WTC11 (cell line): ENCODE measurements around the gene MYO7B. TPM values are rescaled to one million over a fixed set of nuclear protein-coding genes. Genes with fewer than 3 reads are reported as not detected.

Source experiments
- ATAC-seq: fragments of 200-7000 bp; cut with Tn5 transposase; 2 replicates; pipeline ENCODE4 v1.10.0; 2021; ENCODE audit warnings: mild to moderate bottlenecking, moderate library complexity
- CTCF ChIA-PET: fragments of 300-600 bp; sonication (Branson Sonifier 250); formaldehyde crosslinking; loops from one replicate; lab custom pipeline; 2021; ENCODE audit warnings: antibody characterized with exemption; lab: Charles Lee
- POLR2A ChIA-PET: fragments of 350-600 bp; sonication (Branson Sonifier 250); formaldehyde crosslinking; loops from one replicate; lab custom pipeline; 2021; ENCODE audit warnings: antibody characterized with exemption; lab: Charles Lee
- DNase-seq: peaks from one replicate; pipeline ENCODE4 v3.0.0; 2021; ENCODE audit warnings: low spot score
- H3K27ac Mint-ChIP-seq: 2 replicates; pipeline ENCODE4 v1.8.0; 2021; ENCODE audit warnings: mixed read lengths
- H3K27me3 Mint-ChIP-seq: 2 replicates; pipeline ENCODE4 v1.8.0; 2021; ENCODE audit warnings: low read depth, mild to moderate bottlenecking, moderate library complexity, mixed read lengths
- H3K36me3 Mint-ChIP-seq: 2 replicates; pipeline ENCODE4 v1.8.0; 2021; ENCODE audit warnings: mixed read lengths
- H3K4me1 Mint-ChIP-seq: 2 replicates; pipeline ENCODE4 v1.8.0; 2022; ENCODE audit warnings: mixed read lengths
- H3K4me3 Mint-ChIP-seq: 2 replicates; pipeline ENCODE4 v1.8.0; 2021; ENCODE audit warnings: mild to moderate bottlenecking, moderate library complexity, mixed read lengths
- H3K9me3 Mint-ChIP-seq: 2 replicates; pipeline ENCODE4 v1.8.0; 2021; ENCODE audit warnings: mixed read lengths
- ATF6 ChIP-seq: sonication (generic); formaldehyde crosslinking; IDR thresholded peaks from 2 replicates; pipeline ENCODE4 v1.8.1; 2023; ENCODE audit warnings: mild to moderate bottlenecking, missing genetic modification reagents
- CDX4 ChIP-seq: fragments of 250-450 bp; sonication (Bioruptor Pico); IDR thresholded peaks from 2 replicates; pipeline ENCODE4 v1.9.0; 2021; ENCODE audit warnings: moderate library complexity, mild to moderate bottlenecking, inconsistent platforms, borderline replicate concordance
- CREB1 ChIP-seq: sonication (generic); formaldehyde crosslinking; IDR thresholded peaks from 2 replicates; pipeline ENCODE4 v1.8.0; 2023; ENCODE audit warnings: mild to moderate bottlenecking, missing genetic modification reagents
- CTCF ChIP-seq: fragments of 200-600 bp; IDR thresholded peaks from 2 replicates; pipeline ENCODE4 v1.8.0; 2022; ENCODE audit warnings: antibody characterized with exemption
- EMX1 ChIP-seq: fragments of 250-450 bp; sonication (Bioruptor Pico); IDR thresholded peaks from 2 replicates; pipeline ENCODE4 v1.8.0; 2021; ENCODE audit warnings: mild to moderate bottlenecking
- ESRRA ChIP-seq: sonication (generic); formaldehyde crosslinking; IDR thresholded peaks from 2 replicates; pipeline ENCODE4 v1.8.1; 2022; ENCODE audit warnings: mild to moderate bottlenecking, missing genetic modification reagents, borderline replicate concordance
- FOXK1 ChIP-seq: sonication (generic); formaldehyde crosslinking; IDR thresholded peaks from 2 replicates; pipeline ENCODE4 v1.8.0; 2022; ENCODE audit warnings: mild to moderate bottlenecking, moderate library complexity, missing genetic modification reagents
- FOXP4 ChIP-seq: sonication (generic); formaldehyde crosslinking; IDR thresholded peaks from 2 replicates; pipeline ENCODE4 v1.8.0; 2022; ENCODE audit warnings: mild to moderate bottlenecking, missing genetic modification reagents
- GTF2I ChIP-seq: fragments of 250-450 bp; sonication (Bioruptor Pico); conservative IDR thresholded peaks from 2 replicates; pipeline ENCODE4 v1.4.0; 2021; ENCODE audit warnings: mild to moderate bottlenecking
- OVOL2 ChIP-seq: fragments of 250-450 bp; sonication (Bioruptor Pico); IDR thresholded peaks from 2 replicates; pipeline ENCODE4 v1.9.0; 2021; ENCODE audit warnings: mild to moderate bottlenecking, borderline replicate concordance
- SMAD4 ChIP-seq: sonication (generic); formaldehyde crosslinking; IDR thresholded peaks from 2 replicates; pipeline ENCODE4 v1.8.0; 2022; ENCODE audit warnings: mild to moderate bottlenecking, missing genetic modification reagents
- STAT6 ChIP-seq: sonication (generic); formaldehyde crosslinking; conservative IDR thresholded peaks from 2 replicates; pipeline ENCODE4 v1.8.1; 2023; ENCODE audit warnings: mild to moderate bottlenecking, low read depth, missing genetic modification reagents, moderate library complexity
- USF2 ChIP-seq: sonication (generic); formaldehyde crosslinking; IDR thresholded peaks from 2 replicates; pipeline ENCODE4 v1.8.1; 2023; ENCODE audit warnings: mild to moderate bottlenecking, missing genetic modification reagents, moderate library complexity
- ZBTB43 ChIP-seq: sonication (generic); formaldehyde crosslinking; IDR thresholded peaks from 2 replicates; pipeline ENCODE4 v1.8.1; 2023; ENCODE audit warnings: mild to moderate bottlenecking, missing genetic modification reagents
- ZMAT4 ChIP-seq: fragments of 250-450 bp; sonication (Bioruptor Pico); IDR thresholded peaks from 2 replicates; pipeline ENCODE4 v1.9.0; 2021; ENCODE audit warnings: mild to moderate bottlenecking
- ZNF121 ChIP-seq: sonication (generic); formaldehyde crosslinking; IDR thresholded peaks from 2 replicates; pipeline ENCODE4 v1.8.0; 2023; ENCODE audit warnings: missing genetic modification reagents
- ZNF138 ChIP-seq: sonication (generic); formaldehyde crosslinking; conservative IDR thresholded peaks from 2 replicates; pipeline ENCODE4 v1.8.1; 2022; ENCODE audit warnings: mild to moderate bottlenecking, moderate library complexity, missing genetic modification reagents
- ZNF416 ChIP-seq: fragments of 250-450 bp; sonication (Bioruptor Pico); IDR thresholded peaks from 2 replicates; pipeline ENCODE4 v1.9.0; 2021; ENCODE audit warnings: mild to moderate bottlenecking, inconsistent platforms
- total RNA-seq: library from RNA; stranded (reverse); gene quantifications from 3 replicates; pipeline ENCODE4 v1.2.3, GENCODE V29; 2021

The MYO7B gene
- total RNA-seq, 1 experiment from 2014 or later: not detected

- TF ChIP-seq FOXP4 (no peak), ZNF121 (CRISPR knock-in tag) (no peak), STAT6 (CRISPR knock-in tag) (no peak)
- TF ChIP-seq, all 79 proteins: peak for 0
Observed at GRCh38 chr2:127628767-127629614, 93.5 kb downstream of the MYO7B start (continued).

- H3K4me1 Mint-ChIP-seq: no peaks in the 10 kb centered on the region
- POLR2A ChIA-PET: no interaction called here
- H3K27me3 Mint-ChIP-seq: no peaks in the 10 kb centered on the region
- ATAC-seq (no peak), DNase-seq (no peak)
- no peak for TF ChIP-seq ATF6 (CRISPR knock-in tag)
- TF ChIP-seq FOXK1 (CRISPR knock-in tag): no peak
- no peak for TF ChIP-seq OVOL2
- H3K36me3 Mint-ChIP-seq: no peaks in the 10 kb centered on the region
- no peak overlapping the region for H3K27ac Mint-ChIP-seq
- no peak overlapping the region for H3K4me3 Mint-ChIP-seq
- CTCF ChIA-PET: no interaction called here
- no peaks in the 10 kb centered on the region for H3K9me3 Mint-ChIP-seq
Observed at GRCh38 chr2:127629637-127630036, 94.2 kb downstream of the MYO7B start.

- no peaks in the 10 kb centered on the region for H3K36me3 Mint-ChIP-seq
- ATAC-seq: no peak
- no peak for DNase-seq
- H3K4me3 Mint-ChIP-seq: no peak overlapping the region
- H3K27ac Mint-ChIP-seq: peak overlapping the region; percentile 82
- no peaks in the 10 kb centered on the region for H3K9me3 Mint-ChIP-seq
- ChIA-PET CTCF (no interaction called here), POLR2A (no interaction called here)
- H3K27me3 Mint-ChIP-seq: no peaks in the 10 kb centered on the region
- H3K4me1 Mint-ChIP-seq: no peaks in the 10 kb centered on the region
- TF ChIP-seq USF2 (CRISPR knock-in tag) (no peak), ZNF138 (no peak), ZBTB43 (no peak), EMX1 (CRISPR knock-in tag) (no peak), SMAD4 (CRISPR knock-in tag) (no peak), CTCF (no peak), CDX4 (CRISPR knock-in tag) (no peak), CREB1 (no peak), ZMAT4 (CRISPR knock-in tag) (no peak), ZNF416 (CRISPR knock-in tag) (no peak), GTF2I (CRISPR knock-in tag) (no peak), ESRRA (CRISPR knock-in tag) (no peak)
Observed at GRCh38 chr2:127630096-127630863, 94.8 kb downstream of the MYO7B start.
